Dendritic cell treated with granulocyte-macrophage colony-stimulating factor and Interleukin-4, amounts not matched to agents 40 ng/mL and 50 ng/mL, for 4 days (primary cell): ENCODE measurements around the gene TNNI3K.

Experiments
- H3K27ac Mint-ChIP-seq: one replicate; pipeline ENCODE4 v1.8.0; 2022; ENCODE audit warnings: mild to moderate bottlenecking, mixed read lengths
- H3K27me3 Mint-ChIP-seq: one replicate; pipeline ENCODE4 v1.8.0; 2022; ENCODE audit warnings: mild to moderate bottlenecking, mixed read lengths
- H3K36me3 Mint-ChIP-seq: one replicate; pipeline ENCODE4 v1.8.0; 2022; ENCODE audit warnings: low read depth, mixed read lengths
- H3K4me1 Mint-ChIP-seq: one replicate; pipeline ENCODE4 v1.8.0; 2022; ENCODE audit warnings: low read depth, mixed read lengths
- H3K4me3 Mint-ChIP-seq: one replicate; pipeline ENCODE4 v1.8.0; 2022; ENCODE audit warnings: mild to moderate bottlenecking, moderate library complexity, mixed read lengths
- H3K9me3 Mint-ChIP-seq: one replicate; pipeline ENCODE4 v1.8.0; 2022; ENCODE audit warnings: mixed read lengths
- intact Hi-C: fragments of 100-400 bp; cut with micrococcal nuclease; formaldehyde crosslinking; loops from one replicate; pipeline ENCODE4 v1.15.0; 2022

The TNNI3K gene

DNA sequence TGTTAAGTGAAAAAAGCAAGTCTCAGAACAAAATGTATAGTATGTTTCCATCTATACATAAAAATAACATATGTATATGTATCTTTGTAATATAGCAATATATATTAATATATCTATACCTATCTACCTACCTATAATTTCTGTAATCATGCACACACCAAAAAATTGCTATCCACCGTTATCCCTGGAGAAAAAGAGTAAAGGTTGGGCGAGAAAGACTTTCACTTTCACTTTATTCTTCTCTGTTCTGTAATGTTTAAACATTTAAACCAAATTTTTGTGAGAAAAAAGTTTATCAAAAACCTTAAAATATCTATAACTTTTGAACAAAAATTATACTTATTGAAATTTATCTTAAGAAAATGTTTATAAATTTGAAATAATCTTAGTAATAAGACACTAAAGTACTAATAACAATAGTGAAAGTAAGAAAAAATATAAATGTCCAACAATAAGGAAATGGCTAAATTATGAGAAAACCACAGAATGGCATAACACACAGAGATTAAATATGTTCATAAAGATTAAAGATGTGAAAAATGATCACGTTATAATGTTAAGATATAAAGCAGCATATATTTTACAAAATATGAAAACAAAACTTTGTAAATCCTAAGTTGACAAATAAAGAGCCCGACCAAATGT, 351.2 kb downstream of the TNNI3K start:
- Mint-ChIP-seq H3K4me3 (no peak overlapping the region), H3K27ac (no peak overlapping the region), H3K9me3 (no peaks in the 10 kb centered on the region), H3K36me3 (no peaks in the 10 kb centered on the region), H3K27me3 (no peaks in the 10 kb centered on the region), H3K4me1 (no peaks in the 10 kb centered on the region)
- intact Hi-C loops, result no loop called here

- intact Hi-C loops, result no loop called here
- Mint-ChIP-seq H3K27ac (no peak overlapping the region), H3K4me3 (no peak overlapping the region), H3K27me3 (no peaks in the 10 kb centered on the region), H3K9me3 (no peaks in the 10 kb centered on the region), H3K4me1 (no peaks in the 10 kb centered on the region), H3K36me3 (no peaks in the 10 kb centered on the region)
Observed at GRCh38 chr1:74587888-74588287, 352.7 kb downstream of the TNNI3K start.

- H3K4me1 Mint-ChIP-seq, result no peaks in the 10 kb centered on the region
- H3K9me3 Mint-ChIP-seq, result no peaks in the 10 kb centered on the region
- no peaks in the 10 kb centered on the region for H3K27me3 Mint-ChIP-seq
- H3K27ac Mint-ChIP-seq, result no peak overlapping the region
- intact Hi-C loops, result no loop called here
- no peaks in the 10 kb centered on the region for H3K36me3 Mint-ChIP-seq
- H3K4me3 Mint-ChIP-seq, result no peak overlapping the region
Observed at GRCh38 chr1:74590288-74590687, 355.1 kb downstream of the TNNI3K start.

DNA sequence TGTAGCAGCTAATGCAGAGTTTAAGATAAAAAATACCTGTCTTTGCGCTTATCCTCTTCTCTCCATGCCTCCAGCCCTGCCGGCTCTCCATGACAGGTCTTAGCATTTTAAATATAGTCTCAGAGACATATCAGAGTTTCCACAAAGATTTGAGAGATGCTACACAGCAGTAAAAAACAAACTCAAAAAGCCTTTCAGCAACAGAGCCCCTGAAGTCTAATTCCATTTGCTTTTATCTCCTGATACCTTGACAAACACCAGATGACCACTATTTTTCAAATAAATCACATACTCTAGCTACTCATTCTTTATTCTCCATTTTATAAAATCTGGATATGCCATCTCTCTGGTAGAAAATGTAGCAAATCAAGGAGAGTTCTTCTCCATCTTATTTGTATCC, 356.8 kb downstream of the TNNI3K start:
- no peaks in the 10 kb centered on the region for H3K9me3 Mint-ChIP-seq
- intact Hi-C loops, result no loop called here
- no peak overlapping the region for H3K27ac Mint-ChIP-seq
- H3K4me3 Mint-ChIP-seq, result no peak overlapping the region
- no peaks in the 10 kb centered on the region for H3K36me3 Mint-ChIP-seq
- H3K4me1 Mint-ChIP-seq, result no peaks in the 10 kb centered on the region
- no peaks in the 10 kb centered on the region for H3K27me3 Mint-ChIP-seq

DNA sequence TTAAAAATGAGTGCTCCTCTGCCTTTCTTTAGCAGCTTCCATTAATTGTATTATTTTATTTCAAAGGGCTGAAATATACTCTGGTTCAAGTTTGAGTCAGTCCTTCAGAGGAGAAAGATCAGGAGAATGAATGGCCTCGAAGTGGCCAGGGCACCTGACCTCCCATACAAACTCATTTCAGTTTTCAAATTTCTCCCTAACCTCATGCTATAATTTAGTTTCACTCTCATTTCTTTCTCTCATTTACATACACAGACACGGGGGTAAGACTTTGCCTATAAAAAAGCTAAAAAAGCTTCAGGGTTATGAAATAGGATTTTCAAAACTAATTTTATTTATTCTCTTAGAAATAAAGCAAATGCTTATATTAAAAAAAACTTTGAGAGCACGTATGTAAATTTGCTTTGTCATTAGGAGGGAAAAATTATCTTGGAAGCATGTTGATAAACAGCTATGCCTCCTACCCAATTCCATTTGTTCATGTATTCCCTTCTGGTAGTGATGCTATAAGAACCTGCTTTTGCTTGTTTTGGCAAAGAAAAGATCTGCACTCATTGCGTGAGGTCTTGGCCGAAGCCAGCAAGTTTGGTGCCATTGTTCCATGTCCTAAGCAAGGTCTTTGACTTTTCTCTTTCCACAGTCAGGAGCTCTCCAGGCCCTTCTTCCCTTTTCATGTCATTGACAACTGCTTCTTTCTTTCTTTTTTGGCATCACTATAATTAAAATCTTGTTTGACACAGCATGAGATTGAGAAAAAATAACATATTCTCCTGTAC, 357.6 kb downstream of the TNNI3K start:
- H3K27ac Mint-ChIP-seq, result no peak overlapping the region
- H3K27me3 Mint-ChIP-seq, result no peaks in the 10 kb centered on the region
- intact Hi-C loops, result no loop called here
- no peak overlapping the region for H3K4me3 Mint-ChIP-seq
- H3K4me1 Mint-ChIP-seq, result no peaks in the 10 kb centered on the region
- no peaks in the 10 kb centered on the region for H3K9me3 Mint-ChIP-seq
- no peaks in the 10 kb centered on the region for H3K36me3 Mint-ChIP-seq
